ENCODE data around the gene ALG1L2.
"Not testable (repeated sequence)": the region's sequence is repeated elsewhere in the genome, so short reads cannot be mapped to it uniquely, and the experiment has no call there.

ALG1L2 gene

DNA sequence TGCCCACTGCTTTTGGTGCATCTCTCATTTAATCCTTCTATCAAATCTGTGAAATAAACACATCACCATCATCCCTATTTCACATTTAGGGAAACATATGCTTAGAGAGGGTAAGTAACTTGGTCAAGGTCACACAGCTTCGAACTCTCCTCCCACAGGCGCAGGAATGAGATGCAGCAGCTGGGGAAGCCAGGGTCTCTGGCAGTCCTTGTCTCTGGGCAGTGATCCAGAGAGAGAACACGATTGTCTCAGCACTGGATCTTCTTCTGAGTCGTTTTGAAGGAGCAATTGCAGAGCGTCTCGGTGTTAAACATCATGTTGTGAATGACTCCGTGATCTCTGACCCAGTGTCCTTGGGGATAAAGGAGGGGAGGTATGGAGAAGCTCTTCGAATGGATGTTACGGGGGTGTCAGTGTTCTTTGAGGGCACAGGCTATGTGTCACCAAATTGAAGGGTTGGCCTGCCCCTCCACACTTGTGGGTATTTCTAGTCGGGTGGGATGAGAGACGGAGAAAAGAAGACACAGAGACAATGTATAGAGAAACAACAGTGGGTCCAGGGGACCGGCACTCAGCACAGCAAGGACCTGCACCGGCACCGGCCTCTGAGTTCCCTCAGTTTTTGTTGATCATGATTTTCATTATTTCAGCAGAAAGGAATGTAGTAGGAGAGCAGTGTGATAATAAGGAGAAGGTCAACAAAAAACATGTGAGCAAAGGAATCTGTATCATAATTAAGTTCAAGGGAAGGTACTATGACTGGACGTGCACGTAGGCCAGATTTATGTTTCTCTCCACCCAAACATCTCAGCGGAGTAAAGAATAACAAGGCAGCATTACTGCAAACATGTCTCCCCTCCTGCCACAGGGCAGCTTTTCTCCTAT is 41.5 kb downstream of the ALG1L2 start:
- DNase-seq (ENCODE audit: low read depth in 2 of 3, low spot score in 1 of 3), result not testable (repeated sequence)

DNA sequence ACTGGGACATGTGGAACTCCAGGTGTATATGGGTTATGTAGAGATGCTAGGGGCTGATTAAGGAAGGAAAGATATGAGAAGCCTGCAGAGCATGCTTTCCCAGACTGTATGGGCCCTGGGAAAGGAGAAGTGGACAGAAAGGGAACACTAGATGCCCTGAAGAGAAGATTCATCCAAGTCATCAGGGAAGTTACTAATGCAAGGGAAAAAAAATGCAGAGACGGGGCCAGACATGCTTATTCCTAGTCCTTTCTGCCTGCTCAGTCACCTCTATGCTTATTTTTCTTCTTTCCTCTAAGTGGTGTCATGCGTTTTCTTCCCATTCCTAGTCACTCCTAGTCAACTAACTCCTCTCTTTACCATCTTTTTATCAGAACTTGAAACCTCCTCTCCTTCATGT is 43.8 kb downstream of the ALG1L2 start:
- DNase-seq (ENCODE audit: low read depth in 2 of 3, low spot score in 1 of 3), result not testable (repeated sequence)

DNA sequence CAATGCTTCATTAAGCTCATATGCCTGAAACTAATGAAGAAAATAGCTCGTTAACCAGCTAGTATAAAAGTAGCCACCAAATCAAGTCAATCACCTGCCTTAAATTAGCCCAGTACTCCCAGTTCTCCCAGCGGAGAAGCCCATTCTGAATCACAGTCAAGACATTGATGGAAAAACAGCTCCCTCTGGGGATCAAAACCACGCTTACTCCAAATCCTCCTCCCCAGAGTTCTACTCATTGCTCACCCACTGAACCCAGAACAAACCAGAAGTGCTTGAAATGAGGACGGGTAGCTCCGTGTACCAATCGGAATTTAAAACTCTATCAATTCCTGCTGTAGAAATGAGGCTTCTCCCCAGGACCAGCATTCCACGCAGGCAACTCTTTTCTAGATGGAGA is 54.7 kb downstream of the ALG1L2 start:
- DNase-seq (ENCODE audit: low read depth in 2 of 3, low spot score in 1 of 3), result not testable (repeated sequence)

DNA sequence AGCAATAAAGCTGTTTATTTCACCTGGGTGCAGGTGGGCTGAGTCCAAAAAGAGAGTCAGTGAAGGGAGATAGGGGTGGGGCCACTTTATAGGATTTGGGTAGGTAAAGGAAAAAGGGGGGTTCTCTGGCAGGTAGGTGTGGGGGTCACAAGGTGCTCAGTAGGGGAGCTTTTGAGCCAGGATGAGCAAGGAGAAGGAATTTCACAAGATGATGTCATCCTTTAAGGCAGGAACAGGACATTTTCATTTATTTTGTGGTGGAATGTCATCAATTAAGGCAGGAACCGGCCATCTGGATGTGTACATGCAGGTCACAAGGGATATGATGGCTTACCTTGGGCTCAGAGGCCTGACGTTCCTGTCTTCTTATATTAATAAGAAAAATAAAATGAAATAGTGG is 56.1 kb downstream of the ALG1L2 start:
- not testable (repeated sequence) for DNase-seq (ENCODE audit: low read depth in 2 of 3, low spot score in 1 of 3)

DNA sequence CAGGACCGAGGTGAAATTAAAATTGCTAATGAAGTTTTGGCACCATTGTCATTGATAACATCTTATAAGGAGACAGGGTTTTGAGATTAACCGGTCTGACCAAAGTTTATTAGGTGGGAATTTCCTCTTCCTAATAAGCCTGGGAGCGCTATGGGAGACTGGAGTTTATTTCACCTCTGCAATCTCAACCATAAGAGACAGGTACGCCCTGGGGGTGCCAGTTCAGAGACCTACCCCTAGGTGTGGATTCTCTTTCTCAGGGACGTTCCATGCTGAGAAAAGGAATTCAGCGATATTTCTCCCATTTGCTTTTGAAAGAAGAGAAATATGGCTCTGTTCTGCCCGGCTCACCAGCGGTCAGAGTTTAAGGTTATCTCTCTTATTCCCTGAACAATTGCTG is 57.4 kb downstream of the ALG1L2 start:
- not testable (repeated sequence) for DNase-seq (ENCODE audit: low read depth in 2 of 3, low spot score in 1 of 3)

DNA sequence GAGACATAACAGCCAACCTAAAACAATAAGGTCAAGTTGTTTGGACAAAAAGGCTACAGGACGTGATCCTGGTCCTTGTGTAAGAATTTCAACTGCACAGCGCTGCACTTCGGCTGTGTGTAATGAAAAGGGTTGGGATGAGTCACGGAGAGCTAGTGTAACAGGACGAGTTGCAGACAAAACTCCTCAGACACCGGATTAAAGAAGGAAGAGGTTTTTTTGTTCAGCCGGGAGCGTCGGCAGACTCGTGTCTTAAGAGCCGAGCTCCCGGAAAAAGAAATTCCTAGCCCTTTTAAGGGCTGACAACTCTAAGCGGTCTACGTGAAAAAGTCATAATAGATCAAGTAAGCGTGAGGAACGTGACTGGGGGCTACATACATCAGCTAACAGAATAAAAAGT is 59.1 kb downstream of the ALG1L2 start:
- not testable (repeated sequence) for DNase-seq (ENCODE audit: low read depth in 2 of 3, low spot score in 1 of 3)

DNA sequence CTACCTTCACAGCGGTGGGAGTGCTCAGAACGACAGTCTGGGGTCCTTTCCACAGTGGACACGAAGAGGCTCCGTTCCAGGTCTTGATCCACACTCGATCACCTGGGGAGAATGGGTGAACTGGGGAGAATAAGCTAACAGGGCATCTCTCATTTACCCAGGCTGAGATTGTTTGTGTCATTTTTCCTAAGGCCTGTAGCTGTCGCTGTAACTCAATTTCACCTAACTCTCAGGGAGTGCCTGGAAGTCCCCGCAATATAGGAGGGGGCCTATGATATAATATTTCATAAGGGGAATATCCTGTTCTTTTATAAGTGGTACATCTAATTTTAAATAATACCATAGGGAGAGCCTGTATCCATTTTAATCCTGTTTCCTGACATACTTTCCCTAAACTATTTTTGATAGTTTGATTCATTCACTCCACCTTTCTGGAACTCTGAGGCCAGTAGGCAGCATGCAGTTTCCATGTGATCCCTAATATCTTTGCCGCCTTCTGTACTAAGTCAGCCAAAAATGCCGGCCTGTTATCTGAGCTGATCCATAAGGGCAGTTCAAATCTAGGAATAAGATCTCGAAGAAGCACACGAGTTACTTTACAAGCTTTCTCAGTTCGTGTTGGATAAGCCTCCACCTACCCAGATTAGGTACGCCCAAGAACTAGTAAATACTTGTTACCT is 62.2 kb downstream of the ALG1L2 start:
- not testable (repeated sequence) for DNase-seq (ENCODE audit: low read depth in 2 of 3, low spot score in 1 of 3)

DNA sequence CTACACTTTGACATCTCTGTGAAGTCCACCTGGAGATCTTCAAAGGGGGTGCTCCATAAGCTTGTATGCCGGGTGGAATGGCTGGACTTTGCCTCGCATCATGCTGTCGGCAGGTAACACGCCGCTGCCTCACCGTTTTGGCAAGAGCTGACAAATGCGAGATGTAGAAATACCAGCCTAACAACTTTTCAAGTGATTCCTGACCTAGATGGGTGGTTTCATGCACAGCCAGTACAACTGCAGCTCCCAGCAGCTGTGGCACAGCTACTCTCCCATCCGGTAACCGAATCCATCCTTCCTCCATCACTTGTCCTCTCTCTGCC is 62.7 kb downstream of the ALG1L2 start:
- DNase-seq (ENCODE audit: low read depth in 2 of 3, low spot score in 1 of 3), result not testable (repeated sequence)

DNA sequence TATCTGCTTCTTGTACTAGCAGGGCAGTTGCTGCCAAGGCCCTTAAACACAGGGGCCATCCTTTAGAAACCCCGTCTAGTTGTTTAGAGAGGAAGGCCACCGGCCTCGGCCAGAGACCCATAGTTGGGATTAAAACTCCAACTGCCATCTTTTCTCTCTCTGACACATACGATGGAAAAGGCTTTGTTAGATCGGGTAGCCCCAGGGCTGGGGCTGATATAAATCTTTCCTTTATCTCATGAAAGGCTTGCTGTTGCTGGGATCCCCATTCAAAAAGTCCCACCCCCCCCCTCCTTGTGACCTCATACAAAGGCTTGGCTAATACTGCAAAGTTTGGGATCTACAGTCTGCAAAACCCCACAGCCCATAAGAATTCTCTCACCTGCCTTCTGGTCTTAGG is 63.8 kb downstream of the ALG1L2 start:
- not testable (repeated sequence) for DNase-seq (ENCODE audit: low read depth in 2 of 3, low spot score in 1 of 3)

DNA sequence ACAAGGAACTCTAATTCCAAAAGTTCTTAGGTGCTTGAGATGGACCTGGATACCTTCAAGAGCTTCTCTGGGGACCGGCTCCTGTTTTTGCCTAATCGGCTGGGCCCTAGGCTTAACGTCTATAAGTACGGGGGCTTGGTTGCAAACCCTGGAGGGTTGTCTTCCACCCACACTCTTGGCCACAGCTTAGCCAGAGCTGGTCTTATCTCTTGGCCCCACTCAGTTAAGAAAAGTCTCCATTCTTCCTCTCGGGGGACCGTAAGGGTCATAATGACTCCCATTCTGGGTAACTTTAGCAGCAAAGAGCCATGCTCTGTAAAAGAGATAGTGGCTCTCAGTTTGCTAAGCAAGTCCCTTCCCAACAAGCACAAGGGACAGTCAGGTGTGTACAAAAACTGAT is 64.8 kb downstream of the ALG1L2 start:
- not testable (repeated sequence) for DNase-seq (ENCODE audit: low read depth in 2 of 3, low spot score in 1 of 3)
